Fibroblast of gingiva (primary cell): ENCODE measurements around the gene SYNE1.
A peak's percentile ranks its signal among the peaks of the same experiment; 100 is the strongest.
"Not testable (repeated sequence)": the region's sequence is repeated elsewhere in the genome, so short reads cannot be mapped to it uniquely, and the experiment has no call there.

ENCODE experiments used
- DNase-seq: peaks from one replicate; pipeline ENCODE4 v3.0.0-alpha.2; 2011; ENCODE audit warnings: low read depth

The SYNE1 gene

GRCh38 chr6:152098683-152099082, 538.5 kb downstream of the SYNE1 start:
- no peak for DNase-seq

DNA sequence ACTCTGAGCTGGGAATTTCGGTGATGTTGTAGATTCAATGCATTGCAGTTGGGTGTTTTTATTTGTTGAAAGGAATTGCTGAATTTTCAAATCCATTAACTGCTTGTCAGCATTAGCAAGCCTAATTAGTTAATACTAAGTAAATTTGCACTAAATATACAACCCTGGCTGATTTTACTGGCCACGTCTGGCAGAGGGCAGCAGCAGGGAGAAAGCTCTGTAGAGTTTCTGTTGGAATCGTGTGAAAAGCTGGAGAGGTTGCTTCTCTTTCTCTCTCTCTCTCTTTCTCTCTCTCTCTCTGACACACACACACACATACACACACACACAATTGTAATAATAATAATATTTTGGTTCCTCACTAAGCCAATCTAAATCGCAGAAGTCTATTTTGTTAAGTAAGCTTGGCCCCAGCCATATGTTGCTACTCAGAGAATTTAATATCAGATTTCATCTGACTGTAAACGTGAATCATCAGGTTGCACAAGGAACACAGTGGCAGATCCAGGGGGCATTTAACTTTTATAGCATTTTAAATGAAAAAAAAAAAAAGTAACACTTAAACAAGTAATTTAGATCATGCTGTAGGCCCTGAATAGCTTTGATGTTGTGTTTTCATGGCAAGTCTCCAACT, 540.2 kb downstream of the SYNE1 start:
- DNase-seq, result peak; percentile 95

DNA sequence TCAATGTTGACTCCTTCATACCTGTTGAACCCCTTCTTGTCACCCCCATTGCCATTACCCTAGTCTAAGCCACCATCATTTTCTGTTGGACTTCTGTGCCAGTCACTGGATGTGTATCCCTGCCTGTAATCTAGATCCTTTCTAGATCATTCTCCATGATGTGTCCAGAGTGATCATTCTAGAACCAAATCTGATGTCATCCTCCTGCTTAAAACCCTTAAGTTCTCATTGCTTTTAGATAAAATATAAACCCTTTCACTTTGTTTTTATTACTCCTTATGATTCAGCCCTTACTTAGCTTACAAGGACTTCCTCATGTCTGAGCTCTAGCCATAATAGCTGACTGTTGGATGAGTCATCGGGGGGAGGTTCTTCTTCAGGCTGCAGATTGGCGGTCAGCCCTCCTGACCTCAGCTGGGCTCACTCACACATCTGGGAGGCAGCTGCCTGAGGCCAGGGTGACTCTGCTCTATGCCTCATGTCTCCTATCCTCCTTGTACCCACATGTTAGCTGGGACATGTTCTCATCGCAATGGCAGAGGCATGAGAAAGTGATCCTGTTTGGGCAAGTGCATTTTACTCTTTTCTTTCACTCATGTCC, 542.1 kb downstream of the SYNE1 start:
- peak; percentile 99 for DNase-seq

DNA sequence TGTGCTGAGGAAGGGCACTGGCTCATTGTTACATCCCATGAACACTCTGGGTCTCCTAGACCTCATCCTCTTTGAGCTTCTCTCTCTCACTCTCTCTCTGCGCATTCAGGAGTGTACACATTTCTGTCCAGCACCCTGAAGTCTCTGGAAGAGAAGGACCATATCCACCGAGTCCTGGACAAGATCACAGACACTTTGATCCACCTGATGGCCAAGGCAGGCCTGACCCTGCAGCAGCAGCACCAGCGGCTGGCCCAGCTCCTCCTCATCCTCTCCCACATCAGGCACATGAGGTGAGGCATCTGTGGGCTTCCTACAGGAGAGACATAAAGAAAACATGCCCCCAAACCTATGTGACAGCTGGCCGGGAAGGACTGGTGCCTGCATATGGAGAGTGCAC, 542.9 kb downstream of the SYNE1 start:
- no peak for DNase-seq

DNA sequence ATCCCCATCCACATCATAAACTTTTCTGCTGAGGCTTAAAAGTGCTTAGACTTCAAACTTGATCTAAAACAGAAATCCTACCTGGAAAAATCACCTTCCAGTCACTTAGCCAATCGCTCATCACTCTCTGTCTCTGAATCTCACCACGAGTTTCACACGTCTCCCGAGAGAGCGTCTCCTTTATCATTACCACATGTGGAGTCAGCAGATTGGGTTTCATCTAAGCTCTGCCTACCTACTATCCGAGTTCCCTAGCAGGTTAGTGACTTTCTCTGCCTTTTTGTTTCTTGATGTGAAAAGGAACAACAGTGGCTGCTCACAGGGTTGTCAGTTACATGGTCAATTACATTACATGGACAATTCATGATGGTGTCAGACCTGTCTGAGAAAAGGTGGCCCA, 543.5 kb downstream of the SYNE1 start:
- DNase-seq, result no peak

GRCh38 chr6:152091851-152092341, 545.3 kb downstream of the SYNE1 start:
- DNase-seq, result peak; percentile 45

GRCh38 chr6:152091201-152091600, 546.0 kb downstream of the SYNE1 start:
- DNase-seq, result no peak

GRCh38 chr6:152089992-152090391, 547.2 kb downstream of the SYNE1 start:
- peak; percentile 64 for DNase-seq

DNA sequence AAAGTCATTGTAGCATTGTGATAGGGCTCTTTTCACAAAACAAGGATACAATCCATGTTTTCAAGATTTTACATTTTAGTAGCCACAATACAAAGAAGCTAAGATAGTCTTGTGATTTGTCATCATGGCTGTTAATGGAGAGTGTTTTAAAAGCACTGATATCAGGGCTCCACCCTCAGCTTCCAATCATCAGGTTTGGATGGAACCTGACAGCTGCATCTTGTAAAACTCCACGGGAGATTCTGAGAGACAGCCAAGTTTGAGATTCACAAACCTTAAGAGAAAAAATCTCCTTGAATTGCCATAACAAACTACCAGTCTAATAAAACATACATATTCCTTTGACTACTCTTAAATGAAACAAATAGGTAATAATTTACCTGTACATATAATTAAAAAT, 549.5 kb downstream of the SYNE1 start:
- no peak for DNase-seq

DNA sequence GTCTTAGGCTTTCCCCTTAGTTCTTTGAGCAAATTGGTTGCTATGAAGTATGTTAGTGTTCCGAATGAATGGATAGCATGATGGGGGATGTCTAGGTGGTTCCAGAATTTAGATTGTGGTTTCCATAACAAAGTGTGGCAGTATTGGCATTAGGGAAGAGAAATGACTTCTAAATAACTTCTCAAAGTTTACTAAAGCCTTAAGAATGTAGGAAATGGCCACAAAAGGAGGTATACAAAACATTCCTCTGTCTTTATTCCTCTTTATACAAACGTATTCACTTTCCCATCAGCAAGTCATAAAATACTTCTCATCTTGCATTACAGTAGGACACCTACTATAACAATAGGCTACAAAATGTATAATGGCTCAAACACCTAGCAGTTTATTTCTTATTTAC, 550.1 kb downstream of the SYNE1 start:
- no peak for DNase-seq

DNA sequence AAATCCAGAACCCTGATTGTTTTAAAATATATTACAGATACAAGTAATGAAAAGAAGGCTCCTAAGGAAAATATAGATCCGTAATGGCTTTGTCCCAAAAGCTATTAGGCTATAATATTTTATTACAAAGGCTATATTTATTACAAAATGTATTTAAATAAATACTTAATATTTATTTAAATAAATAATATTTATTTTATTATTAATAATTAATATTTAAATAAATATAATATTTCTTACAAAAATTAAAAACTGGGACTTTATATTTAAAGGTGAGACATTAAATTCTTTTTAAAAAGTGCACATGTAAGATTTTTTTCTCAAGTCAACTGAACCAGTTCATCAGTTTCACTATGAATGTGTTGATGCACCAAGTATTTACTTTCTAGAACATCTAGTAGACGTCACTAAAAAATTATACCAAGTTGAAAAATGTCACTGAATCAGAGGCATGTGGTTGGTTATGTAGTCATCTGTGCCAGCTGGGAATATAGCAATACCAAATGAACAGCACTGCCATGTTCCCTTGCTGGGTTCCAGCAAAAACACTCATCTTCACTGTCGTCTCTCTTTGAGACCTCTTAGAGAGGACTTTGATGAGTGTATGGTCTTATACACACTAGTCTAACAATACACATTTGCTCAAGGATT, 550.8 kb downstream of the SYNE1 start:
- DNase-seq, result no peak

- DNase-seq, result no peak
These were observed 551.7 kb downstream of the SYNE1 start for GRCh38 chr6:152085451-152085921.

- no peak for DNase-seq
These were observed 558.4 kb downstream of the SYNE1 start for GRCh38 chr6:152078804-152079203.

DNA sequence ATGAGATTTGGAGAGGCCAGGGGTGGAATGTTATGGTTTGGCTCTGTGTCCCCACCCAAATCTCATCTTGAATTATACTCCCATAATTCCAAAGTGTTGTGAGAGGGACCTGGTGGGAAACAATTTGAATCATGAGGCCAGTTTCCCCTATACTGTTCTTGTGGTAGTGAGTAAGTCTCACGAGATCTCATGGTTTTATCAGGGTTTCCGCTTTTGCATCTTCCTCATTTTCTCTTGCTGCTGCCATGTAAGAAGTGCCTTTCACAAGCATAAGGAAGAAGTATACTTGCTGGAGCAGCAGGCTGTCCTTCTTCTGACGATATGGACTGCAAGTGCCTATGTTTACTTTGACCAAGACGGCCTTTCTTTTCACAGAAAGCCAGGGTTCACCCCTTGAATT, 559.2 kb downstream of the SYNE1 start:
- no peak for DNase-seq

GRCh38 chr6:152076242-152076641, 560.9 kb downstream of the SYNE1 start:
- not testable (repeated sequence) for DNase-seq

DNA sequence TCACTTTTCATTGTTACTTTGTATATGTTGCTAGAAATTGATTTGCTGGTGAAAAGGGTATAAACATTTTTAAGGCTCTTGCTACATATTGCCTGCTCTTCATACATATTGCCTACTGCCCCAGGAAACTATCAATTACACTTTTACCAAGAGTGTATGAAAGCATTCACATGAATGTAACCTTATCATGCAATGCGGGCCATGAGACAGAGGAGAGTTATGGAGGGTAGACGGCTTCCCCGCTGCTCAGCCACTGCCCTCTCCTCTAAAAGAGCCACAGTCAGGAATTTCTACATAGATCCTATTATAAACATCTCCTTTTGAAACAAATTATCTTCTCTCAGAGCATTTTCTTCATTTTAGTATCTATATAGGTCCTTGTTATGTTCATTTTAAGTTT, 565.3 kb downstream of the SYNE1 start:
- no peak for DNase-seq
